HCT116 (cell line): ENCODE results near the gene LCN2. TPM values are rescaled to one million over a fixed set of nuclear protein-coding genes. Genes with fewer than 3 reads are reported as not detected.

Source experiments
- ATAC-seq: fragments of 200-7000 bp; cut with Tn5 transposase; 2 replicates; pipeline ENCODE4 v1.9.1; 2020; ENCODE audit warnings: mild to moderate bottlenecking, moderate library complexity
- BruUV-seq: library from RNA; stranded (reverse); fragments of 400-500 nt; replicated peaks from 2 replicates; lab custom pipeline; 2021; lab: Mats Ljungman, UMichigan
- CTCF ChIA-PET: fragments of 300-600 bp; sonication (Branson Sonifier 250); formaldehyde crosslinking; loops from one replicate; lab custom pipeline; 2021; ENCODE audit warnings: antibody characterized with exemption; lab: Charles Lee
- POLR2A ChIA-PET: fragments of 300-600, 350-600 bp; sonication (Branson Sonifier 250); formaldehyde crosslinking; loops from one replicate; lab custom pipeline; 2021; ENCODE audit warnings: antibody characterized with exemption; lab: Charles Lee
- RAD21 ChIA-PET, 2 experiments: fragments of 300-600 bp; sonication (Branson Sonifier 250); formaldehyde crosslinking; loops; one replicate each; lab custom pipeline; 2023; ENCODE audit warnings: low total read pairs in 2 of 2; ENCODE audit not compliant: uncharacterized antibody in 2 of 2, unreplicated experiment in 2 of 2, low non-redundant PET in 1 of 2; lab: Charles Lee
- DNase-seq: peaks from one replicate; pipeline ENCODE4 v3.0.0-alpha.2; 2010; ENCODE audit warnings: low read depth, low spot score
- H2AFZ ChIP-seq: fragments of 200-600 bp; shearing (Covaris generic), sonication (generic); 2 replicates; pipeline ENCODE4 v1.6.1; 2017; ENCODE audit warnings: low read depth, mixed run types, mixed read lengths, antibody characterized with exemption, low read length; ENCODE audit not compliant: poor library complexity, severe bottlenecking
- H3K27ac ChIP-seq: 2 replicates; pipeline ENCODE4 v1.5.1; 2012; ENCODE audit warnings: low read depth, low read length
- H3K27me3 ChIP-seq: fragments of 200-600 bp; sonication (generic); 2 replicates; pipeline ENCODE4 v1.6.1; 2016; ENCODE audit warnings: mixed run types, low read length, mixed read lengths; ENCODE audit not compliant: insufficient read depth
- H3K36me3 ChIP-seq, 2 experiments: fragments of 200-500 bp in 1 of 2; fragments of 200-600 bp in 1 of 2; sonication (Bioruptor generic) in 1 of 2; sonication (generic) in 1 of 2; 2 replicates each; pipeline versions ENCODE4 v1.5.1 to v1.6.1; 2014 to 2016; ENCODE audit warnings: low read length in 2 of 2, inconsistent platforms in 1 of 2, mixed read lengths in 1 of 2, mixed run types in 1 of 2; ENCODE audit not compliant: insufficient read depth in 2 of 2, control insufficient read depth in 1 of 2
- H3K4me1 ChIP-seq, 2 experiments: fragments of 200-600 bp in 1 of 2; sonication (generic) in 1 of 2; 2 replicates each; pipeline versions ENCODE4 v1.5.1 to v1.6.1; 2012 to 2017; ENCODE audit warnings: low read length in 2 of 2, inconsistent platforms in 1 of 2, mild to moderate bottlenecking in 1 of 2, mixed read lengths in 1 of 2, mixed run types in 1 of 2, moderate library complexity in 1 of 2; ENCODE audit not compliant: insufficient read depth in 2 of 2, control insufficient read depth in 1 of 2
- H3K4me2 ChIP-seq: fragments of 200-600 bp; sonication (generic); 2 replicates; pipeline ENCODE4 v1.6.1; 2017; ENCODE audit warnings: mixed run types, low read length, mixed read lengths
- H3K4me3 ChIP-seq, 2 experiments: fragments of 200-600 bp in 1 of 2; sonication (generic) in 1 of 2; replicated peaks in 1 of 2; 2 replicates each; pipeline ENCODE4 v1.5.1; 2011 to 2016; ENCODE audit warnings: low read length in 2 of 2, control low read depth in 1 of 2, low read depth in 1 of 2, mild to moderate bottlenecking in 1 of 2, mixed read lengths in 1 of 2, mixed run types in 1 of 2
- H3K79me2 ChIP-seq: fragments of 200-600 bp; sonication (generic); 2 replicates; pipeline ENCODE4 v1.6.1; 2017; ENCODE audit warnings: mild to moderate bottlenecking, mixed run types, low read length, moderate library complexity, mixed read lengths; ENCODE audit not compliant: insufficient read depth
- H3K9ac ChIP-seq: fragments of 200-600 bp; sonication (generic); 2 replicates; pipeline ENCODE4 v1.6.1; 2016; ENCODE audit warnings: low read length, mixed read lengths
- H3K9me2 ChIP-seq: fragments of 200-600 bp; sonication (generic), shearing (Covaris generic); 2 replicates; pipeline ENCODE4 v1.6.1; 2017; ENCODE audit warnings: mixed run types, mild to moderate bottlenecking, moderate library complexity; ENCODE audit not compliant: insufficient read depth
- H3K9me3 ChIP-seq, 2 experiments: fragments of 200-500 bp in 1 of 2; fragments of 200-600 bp in 1 of 2; sonication (Bioruptor generic) in 1 of 2; sonication (generic) in 1 of 2; 2 replicates each; pipeline ENCODE4 v1.6.1; 2014 to 2017; ENCODE audit warnings: low read length in 2 of 2, mixed read lengths in 2 of 2, inconsistent platforms in 1 of 2, low read depth in 1 of 2, mild to moderate bottlenecking in 1 of 2, mixed run types in 1 of 2, moderate library complexity in 1 of 2; ENCODE audit not compliant: control insufficient read depth in 1 of 2, insufficient read depth in 1 of 2
- H4K20me1 ChIP-seq: fragments of 200-600 bp; sonication (generic), shearing (Covaris generic); 2 replicates; pipeline ENCODE4 v1.6.1; 2017; ENCODE audit warnings: mixed run types, mild to moderate bottlenecking, moderate library complexity; ENCODE audit not compliant: insufficient read depth
- CEBPB ChIP-seq: IDR thresholded peaks from 2 replicates; pipeline ENCODE4 v1.6.1; 2012; ENCODE audit warnings: low read depth
- EGR1 ChIP-seq: IDR thresholded peaks from 2 replicates; pipeline ENCODE4 v1.6.1; 2012; ENCODE audit warnings: low read depth
- EZH2phosphoT487 ChIP-seq: fragments of 200-600 bp; IDR thresholded peaks from 2 replicates; pipeline ENCODE4 v1.6.1; 2018; ENCODE audit warnings: antibody characterized with exemption, borderline replicate concordance
- POLR2A ChIP-seq: IDR thresholded peaks from 2 replicates; pipeline ENCODE4 v1.7.0; 2011; ENCODE audit warnings: borderline replicate concordance; ENCODE audit not compliant: insufficient read depth, insufficient read length; ENCODE audit errors: extremely low read depth
- POLR2AphosphoS5 ChIP-seq: IDR thresholded peaks from 2 replicates; pipeline ENCODE4 v1.6.1; 2011; ENCODE audit warnings: mild to moderate bottlenecking, low read depth, low read length, moderate library complexity
- SP1 ChIP-seq: IDR thresholded peaks from 2 replicates; pipeline ENCODE4 v1.6.1; 2012; ENCODE audit warnings: low read depth
- SRF ChIP-seq: IDR thresholded peaks from 2 replicates; pipeline ENCODE4 v1.6.1; 2012; ENCODE audit warnings: low read depth
- TCF7L2 ChIP-seq: IDR thresholded peaks from 2 replicates; pipeline ENCODE4 v1.7.0; 2011; ENCODE audit warnings: borderline replicate concordance, inconsistent platforms; ENCODE audit not compliant: insufficient read depth, insufficient read length; ENCODE audit errors: extremely low read depth
- YY1 ChIP-seq: IDR thresholded peaks from 2 replicates; pipeline ENCODE4 v1.6.1; 2011; ENCODE audit warnings: low read length, low read depth, moderate library complexity, mild to moderate bottlenecking; ENCODE audit not compliant: insufficient replicate concordance; ENCODE audit errors: extremely low read depth
- ZFX ChIP-seq: fragments of 450-650 bp; IDR thresholded peaks from 2 replicates; pipeline ENCODE4 v1.6.1; 2017
- ZNF274 ChIP-seq: fragments of 200-500 bp; sonication (Bioruptor generic); IDR thresholded peaks from 2 replicates; pipeline ENCODE4 v1.6.1; 2014; ENCODE audit warnings: mild to moderate bottlenecking, low read depth, low read length, inconsistent platforms
- intact Hi-C: fragments of 100-400 bp; cut with micrococcal nuclease; formaldehyde crosslinking; loops from 2 replicates; pipeline ENCODE4 v1.10.0; 2022
- total RNA-seq: library from RNA; stranded (reverse); gene quantifications from one replicate; pipeline ENCODE4 v1.2.1, GENCODE V29; 2021; ENCODE audit not compliant: unreplicated experiment
- TF ChIP-seq, protein P1 (sequence below), 3 experiments: fragments of 200-600 bp in 1 of 3; sonication (generic) in 1 of 3; IDR thresholded peaks in 2 of 3; conservative IDR thresholded peaks in 1 of 3; 2 replicates each; pipeline ENCODE4 v1.5.1; 2012 to 2017; ENCODE audit warnings: low read depth in 2 of 3, low read length in 2 of 3, antibody characterized with exemption in 1 of 3, borderline replicate concordance in 1 of 3, control low read depth in 1 of 3, mild to moderate bottlenecking in 1 of 3, mixed read lengths in 1 of 3, mixed run types in 1 of 3, moderate library complexity in 1 of 3; ENCODE audit not compliant: insufficient read depth in 1 of 3

LCN2 gene
- total RNA-seq, 1 experiment from 2014 or later, result 9.2 TPM

DNA sequence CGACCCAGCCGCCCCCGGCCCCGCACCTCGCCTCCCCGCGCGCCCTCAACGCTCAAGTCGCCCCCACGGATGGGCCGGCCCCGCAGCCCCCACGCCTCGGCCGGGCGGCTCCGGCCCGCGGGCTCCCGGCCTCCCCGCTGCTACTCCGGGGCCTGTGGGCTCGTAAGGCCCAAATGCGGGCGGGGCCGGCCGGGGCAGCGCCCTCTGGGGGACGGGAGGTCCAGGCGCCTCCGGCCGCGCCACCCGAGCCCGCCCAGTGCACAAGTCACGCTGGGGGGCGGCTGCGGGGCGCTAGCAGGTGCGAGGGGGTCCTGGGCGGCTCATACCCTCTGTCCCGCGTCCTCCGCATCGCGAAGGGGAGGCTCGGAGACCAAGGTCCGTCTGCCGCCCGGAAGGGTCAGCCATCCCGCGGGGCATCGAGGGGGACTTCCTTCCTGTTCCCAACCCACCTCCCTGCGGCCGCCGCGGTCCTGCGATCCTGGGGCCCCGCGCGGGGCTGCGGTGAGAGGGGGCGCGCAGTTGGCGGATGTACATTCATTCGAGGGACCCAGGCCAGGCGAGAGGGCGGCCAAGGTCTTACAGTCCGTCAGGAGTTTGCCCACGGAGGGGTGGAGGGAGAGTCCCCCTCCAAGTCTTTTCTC, 42.3 kb downstream of the LCN2 start, which contains the start of gene CIZ1:
TSS of gene CIZ1 (minus strand) at position 167 of the 641 bp plus-strand sequence. CDS start 715 bp downstream, outside the sequence.
- Histone ChIP-seq H3K4me3 (peak within 1 kb of the TSS; percentile 89 to 90), H3K79me2 (peaks cover 20% of the 10 kb centered on the region), H4K20me1 (no peaks in the 10 kb centered on the region), H3K36me3 (peaks cover 4 to 8% of the 10 kb centered on the region in 2 experiments; a peak in 3 of 4 replicates), H3K27me3 (no peaks in the 10 kb centered on the region), H3K4me1 (peaks cover 16 to 33% of the 10 kb centered on the region in 2 experiments), H3K9ac (peak within 1 kb of the TSS; percentile 97), H3K9me2 (no peaks in the 10 kb centered on the region), H2AFZ (no peak within 1 kb of the TSS), H3K9me3 (no peaks in the 10 kb centered on the region), H3K27ac (peak within 1 kb of the TSS; percentile 91), H3K4me2 (peak within 1 kb of the TSS; percentile 90)
- DNase-seq (peak; percentile 49), ATAC-seq (peak; percentile 71)
- BruUV-seq, result no TSS peak
- ChIA-PET RAD21 (no interaction called here), POLR2A (interaction anchor here (1.7 kb wide), 1 partner anchor 32 kb away, joined by 6 read pairs; the partner anchor contains the start of gene BBLN), CTCF (interaction anchor here (0.7 to 1.7 kb wide), 4 partner anchors 8 to 36 kb away, joined by 3 to 5 read pairs (median 4); no protein-coding TSS in a partner anchor)
- TF ChIP-seq, protein P1, sequence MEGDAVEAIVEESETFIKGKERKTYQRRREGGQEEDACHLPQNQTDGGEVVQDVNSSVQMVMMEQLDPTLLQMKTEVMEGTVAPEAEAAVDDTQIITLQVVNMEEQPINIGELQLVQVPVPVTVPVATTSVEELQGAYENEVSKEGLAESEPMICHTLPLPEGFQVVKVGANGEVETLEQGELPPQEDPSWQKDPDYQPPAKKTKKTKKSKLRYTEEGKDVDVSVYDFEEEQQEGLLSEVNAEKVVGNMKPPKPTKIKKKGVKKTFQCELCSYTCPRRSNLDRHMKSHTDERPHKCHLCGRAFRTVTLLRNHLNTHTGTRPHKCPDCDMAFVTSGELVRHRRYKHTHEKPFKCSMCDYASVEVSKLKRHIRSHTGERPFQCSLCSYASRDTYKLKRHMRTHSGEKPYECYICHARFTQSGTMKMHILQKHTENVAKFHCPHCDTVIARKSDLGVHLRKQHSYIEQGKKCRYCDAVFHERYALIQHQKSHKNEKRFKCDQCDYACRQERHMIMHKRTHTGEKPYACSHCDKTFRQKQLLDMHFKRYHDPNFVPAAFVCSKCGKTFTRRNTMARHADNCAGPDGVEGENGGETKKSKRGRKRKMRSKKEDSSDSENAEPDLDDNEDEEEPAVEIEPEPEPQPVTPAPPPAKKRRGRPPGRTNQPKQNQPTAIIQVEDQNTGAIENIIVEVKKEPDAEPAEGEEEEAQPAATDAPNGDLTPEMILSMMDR (IDR thresholded peaks at IDR 0.05 in 2 of 3, conservative IDR thresholded peaks at IDR 0.05 in 1 of 3; ENCODE audit: borderline replicate concordance in 1 of 3, insufficient read depth in 1 of 3, low read depth in 2 of 3, low read length in 2 of 3), result peak in 2 of 3 experiments; percentile 55 to 80; a peak in 4 of 6 replicates
- TF ChIP-seq CEBPB (no peak), YY1 (peak; percentile 76), ZNF274 (no peak), SP1 (no peak), EZH2phosphoT487 (no peak), POLR2AphosphoS5 (peak; percentile 79), EGR1 (no peak), POLR2A (peak; percentile 46), SRF (no peak), ZFX (peak; percentile 99), TCF7L2 (no peak)
- intact Hi-C loops, result loop anchor here (10.0 kb wide), 1 partner anchor 153 kb away; the partner anchor contains the start of gene SLC27A4
